OCI-LY1 (cell line): Measurements from ENCODE around the gene GKN1.

Experiments
- H2AFZ ChIP-seq: fragments of 200-600 bp; sonication (generic), shearing (Covaris generic); 2 replicates; pipeline ENCODE4 v1.6.0; 2014; ENCODE audit warnings: antibody characterized with exemption, mild to moderate bottlenecking, low read length
- H3F3A ChIP-seq: fragments of 200-600 bp; sonication (generic), shearing (Covaris generic); 2 replicates; pipeline ENCODE4 v1.6.0; 2014; ENCODE audit warnings: mild to moderate bottlenecking, antibody characterized with exemption, low read length, moderate library complexity; ENCODE audit not compliant: insufficient read depth
- H3K27ac ChIP-seq: fragments of 200-600 bp; sonication (generic); 2 replicates; pipeline ENCODE4 v1.5.1; 2014; ENCODE audit warnings: low read length, mixed run types, mild to moderate bottlenecking, low read depth; ENCODE audit not compliant: poor library complexity, severe bottlenecking
- H3K27me3 ChIP-seq: fragments of 200-600 bp; sonication (generic); 2 replicates; pipeline ENCODE4 v1.6.0; 2014; ENCODE audit warnings: antibody characterized with exemption, mild to moderate bottlenecking, low read length, moderate library complexity; ENCODE audit not compliant: insufficient read depth
- H3K36me3 ChIP-seq: fragments of 200-600 bp; sonication (generic); 2 replicates; pipeline ENCODE4 v1.6.1; 2014; ENCODE audit warnings: mild to moderate bottlenecking, antibody characterized with exemption, low read length, moderate library complexity, mixed read lengths; ENCODE audit not compliant: insufficient read depth
- H3K4me1 ChIP-seq: fragments of 200-600 bp; sonication (generic); 2 replicates; pipeline ENCODE4 v1.5.1; 2014; ENCODE audit warnings: mild to moderate bottlenecking, low read length, moderate library complexity; ENCODE audit not compliant: insufficient read depth, severe bottlenecking
- H3K4me2 ChIP-seq: fragments of 200-600 bp; sonication (generic), shearing (Covaris generic); 2 replicates; pipeline ENCODE4 v1.6.1; 2014; ENCODE audit warnings: low read length
- H3K4me3 ChIP-seq: fragments of 200-600 bp; sonication (generic); 2 replicates; pipeline ENCODE4 v1.5.1; 2014; ENCODE audit warnings: low read length, low read depth, mild to moderate bottlenecking, mixed read lengths; ENCODE audit not compliant: poor library complexity, severe bottlenecking
- H3K79me2 ChIP-seq: fragments of 200-600 bp; shearing (Covaris generic); 2 replicates; pipeline ENCODE4 v1.6.1; 2016; ENCODE audit warnings: mixed run types, low read length, mixed read lengths; ENCODE audit not compliant: insufficient read depth
- H3K9ac ChIP-seq: fragments of 200-600 bp; sonication (generic), shearing (Covaris generic); 2 replicates; pipeline ENCODE4 v1.6.1; 2014; ENCODE audit warnings: mild to moderate bottlenecking, low read length, mixed read lengths
- H3K9me2 ChIP-seq: fragments of 200-600 bp; sonication (generic), shearing (Covaris generic); 2 replicates; pipeline ENCODE4 v1.6.1; 2014; ENCODE audit warnings: low read depth, mild to moderate bottlenecking, low read length, mixed read lengths
- H3K9me3 ChIP-seq: fragments of 200-600 bp; shearing (Covaris generic); 2 replicates; pipeline ENCODE4 v1.6.1; 2014; ENCODE audit warnings: low read length, mixed read lengths
- H4K20me1 ChIP-seq: fragments of 200-600 bp; sonication (generic), shearing (Covaris generic); 2 replicates; pipeline ENCODE4 v1.6.0; 2016; ENCODE audit warnings: mild to moderate bottlenecking, low read length; ENCODE audit not compliant: insufficient read depth
- CTCF ChIP-seq: fragments of 200-600 bp; sonication (generic), shearing (Covaris generic); IDR thresholded peaks from 2 replicates; pipeline ENCODE4 v1.5.1; 2017; ENCODE audit warnings: mild to moderate bottlenecking, antibody characterized with exemption, low read length, moderate library complexity, mixed read lengths
- EZH2 ChIP-seq: fragments of 200-600 bp; sonication (generic), shearing (Covaris generic); IDR thresholded peaks from 2 replicates; pipeline ENCODE4 v1.8.0; 2017; ENCODE audit warnings: borderline replicate concordance, mixed run types, mild to moderate bottlenecking, antibody characterized with exemption, low read length, moderate library complexity, mixed read lengths

The GKN1 gene

GRCh38 chr2:68935471-68935870 lies 39.0 kb upstream of the GKN1 start:
- Histone ChIP-seq H3K27me3 (peaks cover 3% of the 10 kb centered on the region; the same call in 1 of the 2 replicates), H4K20me1 (no peaks in the 10 kb centered on the region), H3K4me1 (no peaks in the 10 kb centered on the region), H3F3A (no peaks in the 10 kb centered on the region), H3K4me2 (no peak overlapping the region), H3K9me2 (no peaks in the 10 kb centered on the region), H2AFZ (no peak overlapping the region), H3K4me3 (no peak overlapping the region), H3K9ac (no peak overlapping the region), H3K9me3 (peaks cover under 1% of the 10 kb centered on the region; the same call in 1 of the 2 replicates), H3K36me3 (no peaks in the 10 kb centered on the region), H3K27ac (no peak overlapping the region), H3K79me2 (no peaks in the 10 kb centered on the region)
- TF ChIP-seq CTCF = no peak
- TF ChIP-seq EZH2 = no peak

- Histone ChIP-seq H3K4me3 (no peak overlapping the region), H3F3A (no peaks in the 10 kb centered on the region), H4K20me1 (no peaks in the 10 kb centered on the region), H3K9ac (no peak overlapping the region), H2AFZ (no peak overlapping the region), H3K9me2 (no peaks in the 10 kb centered on the region), H3K4me1 (no peaks in the 10 kb centered on the region), H3K9me3 (peaks cover 2% of the 10 kb centered on the region; the same call in 1 of the 2 replicates), H3K36me3 (no peaks in the 10 kb centered on the region; the same call in 1 of the 2 replicates), H3K27me3 (peaks cover 3% of the 10 kb centered on the region; the same call in 1 of the 2 replicates), H3K27ac (no peak overlapping the region), H3K79me2 (no peaks in the 10 kb centered on the region), H3K4me2 (no peak overlapping the region)
- TF ChIP-seq CTCF (no peak), EZH2 (no peak)
These were observed 38.0 kb upstream of the GKN1 start for GRCh38 chr2:68936427-68936826.

GRCh38 chr2:68936889-68937288 lies 37.5 kb upstream of the GKN1 start:
- TF ChIP-seq EZH2 (no peak), CTCF (no peak)
- H3K9ac ChIP-seq = no peak overlapping the region
- H3K4me2 ChIP-seq = no peak overlapping the region
- no peak overlapping the region for H2AFZ ChIP-seq
- no peak overlapping the region for H3K27ac ChIP-seq
- H3K4me3 ChIP-seq = no peak overlapping the region
- H3K4me1 ChIP-seq = no peaks in the 10 kb centered on the region
- no peaks in the 10 kb centered on the region for H3K79me2 ChIP-seq
- no peaks in the 10 kb centered on the region for H4K20me1 ChIP-seq
- peaks cover 3% of the 10 kb centered on the region; the same call in 1 of the 2 replicates for H3K27me3 ChIP-seq
- H3F3A ChIP-seq = no peaks in the 10 kb centered on the region
- no peaks in the 10 kb centered on the region for H3K9me2 ChIP-seq
- peaks cover 2% of the 10 kb centered on the region; the same call in 1 of the 2 replicates for H3K9me3 ChIP-seq
- no peaks in the 10 kb centered on the region; the same call in 1 of the 2 replicates for H3K36me3 ChIP-seq
